Retinal pigment epithelial cell (primary cell): ENCODE results near the gene CEBPE.
A peak's percentile ranks its signal among the peaks of the same experiment; 100 is the strongest.

ENCODE experiments used
- DNase-seq: peaks from one replicate; pipeline ENCODE4 v3.0.0-alpha.2; 2010; ENCODE audit warnings: low read depth
- H3K4me3 ChIP-seq: 2 replicates; pipeline ENCODE4 v1.5.1; 2011; ENCODE audit warnings: mild to moderate bottlenecking, low read length, control low read depth, moderate library complexity
- CTCF ChIP-seq: conservative IDR thresholded peaks from 2 replicates; pipeline ENCODE4 v1.5.1; 2011; ENCODE audit warnings: low read depth, low read length, control low read depth, inconsistent platforms

CEBPE gene

GRCh38 chr14:23115918-23116317 is 3.1 kb downstream of the CEBPE start:
- no peak for TF ChIP-seq CTCF
- DNase-seq = no peak
- no peak overlapping the region for H3K4me3 ChIP-seq

GRCh38 chr14:23115039-23115731 is 3.9 kb downstream of the CEBPE start:
- TF ChIP-seq CTCF = no peak
- peak; percentile 91 for DNase-seq
- H3K4me3 ChIP-seq = no peak overlapping the region

GRCh38 chr14:23114669-23115038 is 4.4 kb downstream of the CEBPE start:
- H3K4me3 ChIP-seq = no peak overlapping the region
- peak; percentile 16 for TF ChIP-seq CTCF

GRCh38 chr14:23114120-23114458 is 5.0 kb downstream of the CEBPE start:
- H3K4me3 ChIP-seq = no peak overlapping the region
- no peak for DNase-seq
- TF ChIP-seq CTCF = no peak

More at GRCh38 chr14:23114669-23115038, 4.4 kb downstream of the CEBPE start:
- DNase-seq = no peak

GRCh38 chr14:23113431-23114119 is 5.5 kb downstream of the CEBPE start:
- H3K4me3 ChIP-seq = no peak overlapping the region
- DNase-seq = peak; percentile 32
- no peak for TF ChIP-seq CTCF

- no peak for TF ChIP-seq CTCF
- DNase-seq = no peak
- H3K4me3 ChIP-seq = no peak overlapping the region
Measured at GRCh38 chr14:23112359-23113178, 6.5 kb downstream of the CEBPE start.
